ENCODE data around the gene KRT1.

Gene KRT1

GRCh38 chr12:52685406-52685890 is 5.2 kb upstream of the KRT1 start:
- H3K4me3 ChIP-seq (ENCODE audit: low read depth, low read length): no peak overlapping the region
- in situ Hi-C loops (cut with HindIII; ENCODE audit: low sequenced_read_pairs): no loop called here
- no peak for DNase-seq (ENCODE audit: low read depth, low spot score)
- TF ChIP-seq, protein P1, sequence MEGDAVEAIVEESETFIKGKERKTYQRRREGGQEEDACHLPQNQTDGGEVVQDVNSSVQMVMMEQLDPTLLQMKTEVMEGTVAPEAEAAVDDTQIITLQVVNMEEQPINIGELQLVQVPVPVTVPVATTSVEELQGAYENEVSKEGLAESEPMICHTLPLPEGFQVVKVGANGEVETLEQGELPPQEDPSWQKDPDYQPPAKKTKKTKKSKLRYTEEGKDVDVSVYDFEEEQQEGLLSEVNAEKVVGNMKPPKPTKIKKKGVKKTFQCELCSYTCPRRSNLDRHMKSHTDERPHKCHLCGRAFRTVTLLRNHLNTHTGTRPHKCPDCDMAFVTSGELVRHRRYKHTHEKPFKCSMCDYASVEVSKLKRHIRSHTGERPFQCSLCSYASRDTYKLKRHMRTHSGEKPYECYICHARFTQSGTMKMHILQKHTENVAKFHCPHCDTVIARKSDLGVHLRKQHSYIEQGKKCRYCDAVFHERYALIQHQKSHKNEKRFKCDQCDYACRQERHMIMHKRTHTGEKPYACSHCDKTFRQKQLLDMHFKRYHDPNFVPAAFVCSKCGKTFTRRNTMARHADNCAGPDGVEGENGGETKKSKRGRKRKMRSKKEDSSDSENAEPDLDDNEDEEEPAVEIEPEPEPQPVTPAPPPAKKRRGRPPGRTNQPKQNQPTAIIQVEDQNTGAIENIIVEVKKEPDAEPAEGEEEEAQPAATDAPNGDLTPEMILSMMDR (IDR thresholded peaks at IDR 0.05; ENCODE audit: low read depth, low read length): no peak

GRCh38 chr12:52684431-52684830 is 4.2 kb upstream of the KRT1 start:
- H3K4me3 ChIP-seq (ENCODE audit: low read depth, low read length): no peak overlapping the region
- TF ChIP-seq, protein P1 (IDR thresholded peaks at IDR 0.05; ENCODE audit: low read depth, low read length): no peak
- DNase-seq (ENCODE audit: low read depth, low spot score): no peak
- in situ Hi-C loops (cut with HindIII; ENCODE audit: low sequenced_read_pairs): no loop called here

DNA sequence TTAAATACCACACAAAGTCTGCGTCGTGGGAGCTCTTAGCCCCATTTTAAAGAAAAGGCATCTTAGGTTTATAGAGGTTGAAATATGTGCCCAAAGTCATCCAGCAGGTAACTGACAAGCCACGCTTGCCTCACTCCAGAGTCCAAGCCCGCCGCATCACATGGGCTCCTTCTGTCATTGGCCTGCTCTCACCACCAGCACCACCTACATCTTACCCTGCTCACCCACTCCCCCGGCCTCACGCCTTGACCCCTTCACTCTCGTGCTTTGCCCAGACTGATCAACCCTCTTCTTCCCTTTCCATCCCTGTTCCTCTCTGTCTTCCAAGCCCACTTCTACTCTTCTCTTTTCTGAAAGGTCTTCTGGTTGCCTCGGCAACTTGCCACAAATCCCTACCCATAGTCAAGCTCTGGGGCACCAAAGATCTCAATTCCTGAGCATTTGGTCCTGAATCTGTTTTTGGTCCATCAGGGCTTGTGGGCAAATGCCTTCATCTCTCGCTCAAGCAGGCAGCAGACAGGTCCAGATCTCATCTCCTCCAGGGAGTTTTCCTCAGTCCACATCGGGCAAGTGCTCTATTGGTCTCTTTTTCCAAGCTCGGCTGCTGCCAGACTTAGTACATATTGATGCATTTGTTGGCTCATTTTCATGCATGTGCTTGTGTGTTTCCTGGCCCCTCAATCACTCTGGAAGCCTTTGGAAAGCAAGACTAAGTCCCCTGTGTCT is 3.5 kb upstream of the KRT1 start:
- TF ChIP-seq, protein P1 (IDR thresholded peaks at IDR 0.05; ENCODE audit: low read depth, low read length): no peak
- no peak overlapping the region for H3K4me3 ChIP-seq (ENCODE audit: low read depth, low read length)
- no peak for DNase-seq (ENCODE audit: low read depth, low spot score)
- in situ Hi-C loops (cut with HindIII; ENCODE audit: low sequenced_read_pairs): no loop called here

GRCh38 chr12:52682938-52683574 is 2.8 kb upstream of the KRT1 start:
- in situ Hi-C loops (cut with HindIII; ENCODE audit: low sequenced_read_pairs): no loop called here
- TF ChIP-seq, protein P1 (IDR thresholded peaks at IDR 0.05; ENCODE audit: low read depth, low read length): no peak

GRCh38 chr12:52682381-52682660 is 2.1 kb upstream of the KRT1 start:
- in situ Hi-C loops (cut with HindIII; ENCODE audit: low sequenced_read_pairs): no loop called here
- no peak for DNase-seq (ENCODE audit: low read depth, low spot score)
- H3K4me3 ChIP-seq (ENCODE audit: low read depth, low read length): no peak overlapping the region
- TF ChIP-seq, protein P1 (IDR thresholded peaks at IDR 0.05; ENCODE audit: low read depth, low read length): no peak

More at GRCh38 chr12:52682938-52683574, 2.8 kb upstream of the KRT1 start:
- H3K4me3 ChIP-seq (ENCODE audit: low read depth, low read length): no peak overlapping the region
- DNase-seq (ENCODE audit: low read depth, low spot score): no peak

DNA sequence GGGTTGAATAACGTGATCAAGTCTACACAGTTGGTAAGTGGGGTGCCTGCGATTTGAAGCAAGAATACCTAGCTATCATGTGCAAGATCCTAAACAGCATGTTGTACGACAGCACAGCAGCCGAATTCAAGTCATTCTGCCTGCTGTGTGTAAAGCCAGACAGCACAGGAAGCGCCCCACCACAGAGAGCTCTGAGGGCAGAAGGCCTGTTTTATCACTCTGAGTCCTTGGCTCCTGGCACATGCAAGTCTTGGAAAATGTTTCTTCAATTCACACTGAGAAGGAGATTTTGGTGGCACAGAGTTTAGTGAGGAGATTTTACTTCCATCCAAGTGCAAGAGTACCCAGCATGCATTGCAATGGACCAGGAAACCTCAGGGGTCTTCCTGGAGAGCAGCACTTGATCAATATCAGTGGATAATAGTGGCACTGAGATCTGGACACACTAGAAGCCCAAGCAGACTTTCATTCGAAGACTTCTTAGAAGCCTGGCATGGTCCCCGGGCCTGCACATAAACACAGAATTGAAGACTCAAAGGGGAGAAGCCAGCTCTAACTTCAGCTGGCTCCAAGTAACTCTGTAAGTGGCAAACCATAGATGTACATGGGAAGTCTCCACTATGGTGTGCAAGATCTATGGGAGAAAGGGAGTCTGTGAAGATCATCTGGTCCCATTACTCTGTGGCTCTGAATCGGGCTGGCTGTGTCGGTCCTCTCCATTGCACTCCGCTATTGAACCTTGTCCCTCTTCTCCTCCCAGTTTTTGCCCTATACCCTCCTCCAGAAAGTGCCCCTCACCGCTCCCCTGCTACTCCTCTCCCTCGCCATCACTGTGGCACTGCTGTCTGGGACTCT is 1.5 kb upstream of the KRT1 start:
- in situ Hi-C loops (cut with HindIII; ENCODE audit: low sequenced_read_pairs): no loop called here
- TF ChIP-seq, protein P1 (IDR thresholded peaks at IDR 0.05; ENCODE audit: low read depth, low read length): no peak
- no peak for DNase-seq (ENCODE audit: low read depth, low spot score)
- no peak overlapping the region for H3K4me3 ChIP-seq (ENCODE audit: low read depth, low read length)

Measured in astrocyte of the spinal cord (primary cell).